Epithelial cell of prostate (primary cell): ENCODE measurements around the gene RSPO1.

Source experiments
- DNase-seq: peaks from one replicate; pipeline ENCODE4 v3.0.0-alpha.2; 2011; ENCODE audit warnings: low read depth, low spot score
- H3K27ac ChIP-seq: fragments of 450-650 bp; 2 replicates; pipeline ENCODE4 v1.5.1; 2017; ENCODE audit warnings: mild to moderate bottlenecking

Gene RSPO1

DNA sequence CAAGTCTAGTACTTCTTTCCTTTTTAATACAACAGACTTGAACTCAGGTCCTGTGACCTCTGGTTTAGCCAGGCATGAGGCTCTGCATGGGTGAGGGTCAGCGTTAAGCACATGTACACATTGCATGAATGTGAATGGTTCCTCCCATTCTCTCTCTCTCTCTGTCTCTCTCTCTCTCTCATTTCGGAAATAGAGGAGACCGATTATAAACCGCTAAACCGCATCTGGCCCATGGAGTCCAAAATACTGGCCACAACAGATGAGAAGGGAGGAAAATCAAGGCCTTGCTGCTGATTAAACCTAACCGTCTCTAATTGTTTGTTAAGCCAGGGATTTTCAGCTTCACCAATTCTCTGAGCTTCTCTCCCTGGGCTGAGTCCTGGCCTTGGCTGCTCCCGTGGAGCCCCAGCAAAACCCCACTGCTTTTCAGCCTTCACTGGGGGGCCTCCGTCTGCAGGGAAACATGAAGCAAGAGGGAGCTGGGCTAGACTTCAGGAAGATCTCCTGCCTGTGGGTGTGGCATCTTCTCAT is 6.6 kb downstream of the RSPO1 start:
- no peak overlapping the region for H3K27ac ChIP-seq
- no peak for DNase-seq

GRCh38 chr1:37622131-37622530 is 12.6 kb downstream of the RSPO1 start:
- no peak for DNase-seq
- H3K27ac ChIP-seq: no peak overlapping the region

DNA sequence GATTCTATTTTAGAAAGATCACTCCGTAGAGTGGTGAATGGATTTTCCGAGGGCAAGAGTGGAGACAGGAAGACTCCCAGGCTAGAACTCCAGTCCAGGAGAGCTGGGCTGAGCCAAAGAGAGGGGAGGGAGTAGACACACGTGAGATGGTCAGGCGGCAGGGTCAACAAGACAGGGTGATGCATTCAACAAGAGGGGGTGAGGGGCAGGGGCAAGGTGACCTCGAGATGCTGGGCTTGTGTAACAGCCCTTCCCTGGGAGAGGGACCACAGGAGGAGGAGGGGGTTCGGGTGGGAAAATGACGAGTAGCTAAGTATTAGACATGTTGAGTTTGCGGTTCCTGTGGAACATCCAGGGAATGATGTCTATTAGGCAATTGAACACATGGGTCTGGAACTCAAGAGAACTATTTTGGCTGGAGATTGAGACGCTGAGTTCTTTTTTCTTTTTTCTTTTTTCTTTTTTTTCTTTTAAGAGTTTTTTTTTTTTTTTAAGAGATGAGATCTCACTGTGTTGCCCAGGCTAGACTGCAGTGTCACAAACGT is 13.3 kb downstream of the RSPO1 start:
- DNase-seq: no peak
- H3K27ac ChIP-seq: no peak overlapping the region

GRCh38 chr1:37620707-37621106 is 14.0 kb downstream of the RSPO1 start:
- DNase-seq: no peak
- no peak overlapping the region for H3K27ac ChIP-seq

DNA sequence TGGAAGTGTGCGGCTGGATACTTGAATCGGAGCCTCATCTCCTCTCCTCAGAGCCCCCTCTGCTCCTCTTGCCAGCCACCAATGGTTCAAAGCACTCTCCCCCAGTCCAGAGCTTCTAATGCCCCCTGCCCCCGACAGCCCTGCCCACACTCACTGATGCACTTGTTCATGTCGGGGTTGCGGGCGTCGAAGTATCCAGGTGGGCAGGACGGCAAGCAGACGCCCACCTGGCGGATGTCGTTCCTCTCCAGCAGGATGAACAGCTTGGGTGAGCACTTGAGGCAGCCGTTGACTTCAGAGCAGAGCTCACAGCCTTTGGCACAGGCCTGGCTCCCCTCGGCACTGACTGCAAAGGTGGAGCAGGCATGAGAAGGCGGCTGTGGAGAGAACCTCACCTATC is 18.4 kb downstream of the RSPO1 start:
- no peak for DNase-seq

DNA sequence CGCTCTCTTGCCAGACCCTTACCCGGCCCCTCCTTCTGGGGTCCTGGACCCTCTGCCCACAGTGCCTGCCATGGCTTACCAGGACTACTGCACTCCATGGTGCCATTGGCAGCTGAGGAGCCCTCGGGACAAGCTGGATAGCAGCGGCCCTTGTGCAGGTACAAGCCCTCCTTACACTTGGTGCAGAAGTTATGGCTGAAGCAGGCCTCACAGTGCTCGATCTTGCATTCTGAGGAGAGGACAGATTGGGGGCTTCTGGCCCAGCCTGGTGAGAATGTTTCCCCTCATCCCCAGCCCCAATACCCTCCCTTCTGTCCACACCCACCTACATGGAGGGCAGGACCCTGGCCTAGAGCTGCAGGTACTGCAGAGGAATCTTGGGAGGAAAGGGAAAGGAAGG is 20.6 kb downstream of the RSPO1 start:
- DNase-seq: no peak
- no peak overlapping the region for H3K27ac ChIP-seq

More for the DNA sequence above, 18.4 kb downstream of the RSPO1 start:
- H3K27ac ChIP-seq: no peak overlapping the region

DNA sequence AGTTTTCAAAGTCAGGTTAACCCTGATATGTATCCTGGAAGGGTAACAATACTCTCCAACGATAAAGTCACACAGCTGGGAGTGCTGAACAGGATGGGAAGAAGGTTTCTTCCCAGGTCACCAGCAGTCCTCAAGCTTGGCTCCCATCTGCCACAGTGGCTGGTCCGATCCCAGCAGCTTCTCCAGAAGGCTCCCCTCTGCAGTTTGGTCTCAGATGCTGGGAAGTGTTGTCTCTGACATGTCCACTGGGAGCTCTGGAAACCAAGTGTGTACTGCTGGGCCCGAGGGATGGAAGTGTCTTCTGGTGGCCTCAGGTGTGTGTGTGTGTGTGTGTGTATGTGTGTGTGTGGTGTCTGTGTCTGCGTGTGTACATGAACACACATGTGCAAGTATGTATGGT is 22.5 kb downstream of the RSPO1 start:
- DNase-seq: no peak
- H3K27ac ChIP-seq: no peak overlapping the region

DNA sequence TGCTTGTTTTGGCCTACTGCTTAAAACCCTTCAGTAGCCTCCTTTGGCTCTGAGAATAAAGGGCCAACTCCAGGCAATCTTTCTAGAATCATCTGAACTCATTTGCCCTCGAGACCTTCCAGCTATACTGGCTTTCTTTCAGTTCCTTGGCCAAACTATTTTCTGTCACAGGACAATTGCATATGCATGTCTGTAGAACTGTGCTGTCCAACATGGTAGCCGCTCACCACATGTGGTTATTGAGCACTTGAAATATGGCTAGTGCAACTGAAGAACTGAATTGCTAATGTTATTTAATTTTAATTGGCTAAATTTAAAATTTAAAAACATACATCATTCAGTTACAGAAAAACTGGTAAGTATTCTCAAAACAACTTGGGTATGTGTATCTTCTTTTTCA is 24.7 kb downstream of the RSPO1 start:
- no peak for DNase-seq
- no peak overlapping the region for H3K27ac ChIP-seq

GRCh38 chr1:37609002-37609401 is 25.7 kb downstream of the RSPO1 start:
- DNase-seq: no peak
- no peak overlapping the region for H3K27ac ChIP-seq

- no peak for DNase-seq
- no peak overlapping the region for H3K27ac ChIP-seq
These were observed 28.0 kb downstream of the RSPO1 start for GRCh38 chr1:37606481-37607263.

DNA sequence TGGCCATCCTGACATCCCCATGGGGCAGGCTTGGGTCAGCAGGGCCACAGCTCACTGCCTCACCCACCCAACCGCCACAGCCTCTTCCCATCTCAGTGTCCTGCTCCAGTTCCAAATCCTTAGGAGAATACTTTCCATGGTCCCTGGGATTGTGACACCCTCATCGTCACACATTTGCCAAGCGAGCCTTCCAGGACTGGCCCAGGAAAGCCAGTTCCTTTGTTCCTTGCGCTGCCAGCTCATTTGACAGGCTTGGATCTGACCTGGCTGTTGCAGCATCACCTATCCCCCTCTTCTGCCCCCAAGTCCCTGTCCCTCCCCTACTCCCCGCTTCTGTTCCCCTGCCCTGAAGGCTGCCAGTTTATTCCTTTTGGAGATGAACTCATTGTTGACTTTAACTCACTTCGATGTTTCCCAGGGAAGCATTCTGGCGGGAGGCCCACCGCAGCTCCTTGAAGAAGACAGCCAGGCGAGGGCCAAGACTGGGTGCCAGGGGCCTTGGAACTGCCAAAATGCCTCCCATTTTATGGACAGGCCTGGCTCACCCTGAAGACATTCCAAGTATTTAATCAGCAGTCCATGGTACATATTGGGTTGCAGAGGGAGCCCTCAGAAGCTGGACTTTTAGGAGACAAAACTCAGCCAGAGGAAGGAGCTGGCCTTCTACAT is 28.8 kb downstream of the RSPO1 start:
- DNase-seq: no peak
- H3K27ac ChIP-seq: no peak overlapping the region

DNA sequence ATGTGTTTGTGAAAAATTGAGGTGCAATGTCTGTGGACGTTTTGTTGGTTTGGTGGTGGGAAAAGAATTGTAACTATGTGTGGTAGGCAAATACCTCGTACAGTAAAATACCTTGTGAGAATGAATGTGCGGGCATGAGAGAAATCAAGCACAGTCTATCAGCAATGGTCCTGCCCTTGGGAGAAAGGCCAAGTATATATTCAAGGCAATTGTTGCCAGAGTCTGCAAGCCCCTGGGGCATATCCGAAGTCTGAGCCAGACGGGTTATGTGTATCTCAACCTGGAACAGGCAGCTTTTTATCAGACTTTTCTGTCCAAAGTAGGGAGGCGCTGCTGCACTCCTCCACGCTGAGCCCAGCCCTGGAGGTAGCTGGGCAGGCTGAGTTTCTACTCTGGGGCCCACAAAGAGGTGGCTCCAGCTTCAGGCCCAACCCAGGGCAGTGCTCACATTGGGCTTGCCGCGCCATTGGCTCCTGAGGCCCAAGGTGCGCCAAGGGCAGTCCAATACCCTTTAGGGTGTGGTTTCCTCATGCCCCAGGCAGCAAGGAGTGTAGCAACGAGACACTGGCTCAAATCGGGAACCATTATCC is 29.5 kb downstream of the RSPO1 start:
- H3K27ac ChIP-seq: no peak overlapping the region
- no peak for DNase-seq

DNA sequence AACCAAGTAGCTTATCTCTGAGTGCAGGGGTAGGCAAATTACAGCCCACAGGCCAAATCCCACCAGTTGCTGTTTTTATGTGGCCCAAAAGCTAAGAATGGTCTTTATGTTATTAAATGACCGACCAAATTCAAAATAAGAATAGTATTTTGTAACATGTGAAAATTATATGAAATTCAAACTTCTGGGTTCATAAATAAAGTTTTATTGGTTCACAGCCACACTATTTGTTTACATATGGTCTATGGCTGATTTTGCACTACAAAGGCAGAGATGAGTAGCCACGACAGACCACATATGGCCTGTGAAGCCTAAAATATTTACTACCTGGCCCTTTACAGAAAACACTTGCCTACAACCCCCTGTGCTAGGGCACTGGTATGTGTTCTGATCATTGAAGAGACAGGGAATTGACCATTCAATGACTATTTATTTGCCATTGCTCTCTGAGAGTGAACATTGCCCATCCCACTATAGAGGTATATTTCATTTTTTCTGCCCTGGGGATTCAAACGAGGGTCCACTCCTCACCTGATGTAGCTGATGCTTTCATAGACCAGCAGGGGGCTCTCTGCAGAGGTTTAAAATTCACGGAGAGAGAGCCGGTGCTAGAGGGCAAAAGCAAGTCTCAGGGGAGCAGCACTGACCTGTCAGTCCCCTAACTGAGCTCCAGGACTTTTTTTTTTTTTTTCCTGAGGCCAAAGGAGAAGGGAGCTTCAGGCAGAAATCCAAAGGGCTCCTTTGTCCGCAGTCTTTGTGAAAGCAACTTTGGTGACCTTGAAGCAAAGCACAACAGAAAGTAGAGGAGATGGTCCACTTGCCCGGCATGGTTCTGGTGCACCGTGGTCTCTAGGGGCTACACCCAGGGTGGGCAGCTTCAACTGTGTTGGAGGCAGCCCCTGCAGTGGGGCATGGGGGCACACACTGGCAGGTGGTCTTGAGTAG is 31.7 kb downstream of the RSPO1 start:
- no peak for DNase-seq
- H3K27ac ChIP-seq: no peak overlapping the region

- no peak for DNase-seq
- H3K27ac ChIP-seq: no peak overlapping the region
These were observed 33.3 kb downstream of the RSPO1 start for GRCh38 chr1:37601441-37601840.

DNA sequence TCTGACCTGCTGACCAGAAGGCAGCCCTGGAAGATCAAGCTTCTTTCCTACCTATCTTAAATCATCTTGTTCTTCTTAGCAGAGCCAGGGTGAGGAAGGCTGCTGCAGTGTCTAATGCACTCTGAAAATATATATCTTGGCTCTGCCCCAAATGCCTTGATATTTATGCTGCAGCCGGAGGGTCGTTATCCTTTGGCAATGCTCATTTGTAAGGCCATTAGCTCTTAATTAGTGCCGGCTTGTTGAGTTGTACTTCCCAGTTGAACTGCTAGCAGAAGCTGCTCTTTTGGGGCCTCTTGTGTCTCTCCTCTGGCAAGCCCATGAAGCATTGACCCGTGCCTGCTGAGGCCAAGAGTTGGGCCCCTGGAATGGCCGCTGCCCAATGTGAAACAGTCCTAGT is 34.8 kb downstream of the RSPO1 start:
- H3K27ac ChIP-seq: no peak overlapping the region
- no peak for DNase-seq

GRCh38 chr1:37596182-37596667 is 38.5 kb downstream of the RSPO1 start:
- no peak overlapping the region for H3K27ac ChIP-seq
- DNase-seq: no peak

DNA sequence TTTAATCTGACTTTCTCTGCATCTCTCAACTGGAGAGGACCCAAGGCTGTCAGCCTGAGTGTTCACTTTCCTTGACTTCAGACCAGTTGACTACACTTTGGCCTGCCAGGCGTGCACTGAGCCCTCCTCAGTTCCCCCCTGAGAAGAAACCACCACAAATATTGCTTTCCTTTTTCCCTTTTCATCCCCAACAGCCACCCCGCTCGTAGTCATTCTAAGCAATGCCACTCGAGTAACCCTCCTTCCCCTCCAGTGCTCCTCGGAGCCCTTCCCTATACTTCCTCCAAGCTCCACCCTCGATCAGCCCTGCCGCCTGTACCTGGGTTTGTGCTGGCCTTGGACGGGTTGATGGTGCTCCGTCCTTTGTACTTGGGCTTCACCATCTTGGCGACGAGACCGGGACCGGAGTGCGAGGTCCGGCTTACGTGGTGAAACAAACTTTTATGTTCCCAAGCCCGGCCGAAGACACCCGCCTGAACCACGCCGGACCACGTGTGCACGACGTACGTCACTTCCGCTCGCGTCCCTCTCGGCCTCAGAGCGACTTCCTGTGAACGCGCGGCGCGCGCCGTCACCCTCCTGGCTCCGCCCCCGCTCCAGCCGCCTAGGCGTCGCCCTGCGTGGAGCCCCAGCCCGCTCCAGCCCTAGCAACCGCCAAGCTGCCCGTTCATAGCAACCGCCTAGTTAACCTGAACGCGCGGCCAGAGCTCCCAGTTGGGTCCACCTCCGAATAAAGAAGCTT is 39.1 kb downstream of the RSPO1 start, which contains the start of gene GNL2:
TSS of gene GNL2 (minus strand) at position 498 of the 742 bp plus-strand sequence. CDS start at position 383, 115 bp downstream.
- DNase-seq: peak; percentile 78
- H3K27ac ChIP-seq: peak within 1 kb of the TSS; percentile 70

GRCh38 chr1:37593726-37594125 is 41.0 kb downstream of the RSPO1 start:
- no peak for DNase-seq
- no peak overlapping the region for H3K27ac ChIP-seq

DNA sequence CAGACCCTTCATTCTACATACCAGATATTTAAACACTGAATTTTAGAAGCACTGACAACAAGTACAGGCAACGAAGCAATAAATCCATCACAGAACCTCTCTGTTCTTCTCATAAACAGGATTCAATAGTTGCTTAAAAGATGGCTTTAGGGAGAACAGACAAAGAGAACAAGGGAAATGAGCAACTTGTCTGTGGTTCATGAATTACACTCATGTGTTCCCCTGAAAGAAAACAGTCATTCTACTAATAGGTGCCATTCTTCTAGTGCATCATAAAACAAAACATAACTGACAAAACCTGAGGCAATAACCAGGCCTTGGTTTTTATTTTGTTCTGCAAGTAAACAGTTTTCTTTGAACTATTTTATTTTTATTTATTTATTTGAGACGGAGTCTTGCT is 45.8 kb downstream of the RSPO1 start:
- no peak for DNase-seq
- no peak overlapping the region for H3K27ac ChIP-seq
